CD4-positive, alpha-beta T cell treated with Interleukin-1 beta for 1 hour (primary cell): Measurements from ENCODE around the gene NUDT6.

ENCODE experiments used
- DNase-seq, 2 donors: peaks; one replicate each; pipeline ENCODE4 v3.0.0-alpha.2; 2020 to 2022

NUDT6 gene

GRCh38 chr4:122921971-122922876 lies at the start of gene NUDT6:
Gene NUDT6, minus strand, starts transcription at chr4:122922597. Its CDS starts 25 bp downstream, at chr4:122922572.
- peak; percentile 22 to 35 for DNase-seq

GRCh38 chr4:122968227-122968812 lies 45.9 kb upstream of the NUDT6 start:
- DNase-seq, result no peak

- no peak for DNase-seq
Observed at GRCh38 chr4:122967231-122967630, 44.8 kb upstream of the NUDT6 start.

GRCh38 chr4:122966201-122966600 lies 43.8 kb upstream of the NUDT6 start:
- no peak for DNase-seq

GRCh38 chr4:122963216-122963615 lies 40.8 kb upstream of the NUDT6 start:
- DNase-seq, result no peak

- no peak for DNase-seq
Observed at GRCh38 chr4:122960611-122961000, 38.2 kb upstream of the NUDT6 start.

GRCh38 chr4:122959981-122960610 lies 37.7 kb upstream of the NUDT6 start:
- DNase-seq, result no peak

- no peak for DNase-seq
Observed at GRCh38 chr4:122959441-122959840, 37.0 kb upstream of the NUDT6 start.

- DNase-seq, result no peak
Observed at GRCh38 chr4:122958505-122958904, 36.1 kb upstream of the NUDT6 start.

GRCh38 chr4:122953924-122954323 lies 31.5 kb upstream of the NUDT6 start:
- no peak for DNase-seq

GRCh38 chr4:122952028-122952427 lies 29.6 kb upstream of the NUDT6 start:
- no peak for DNase-seq

- no peak for DNase-seq
Observed at GRCh38 chr4:122948671-122949070, 26.3 kb upstream of the NUDT6 start.

- DNase-seq, result no peak
Observed at GRCh38 chr4:122946142-122946541, 23.7 kb upstream of the NUDT6 start.

- peak; percentile 36 to 59 for DNase-seq
Observed at GRCh38 chr4:122945136-122945535, 22.7 kb upstream of the NUDT6 start.

- DNase-seq, result no peak
Observed at GRCh38 chr4:122932763-122933162, 10.4 kb upstream of the NUDT6 start.

- DNase-seq, result peak in 1 of 2 donors; percentile 8
Observed at GRCh38 chr4:122930862-122931261, 8.5 kb upstream of the NUDT6 start.

- DNase-seq, result no peak
Observed at GRCh38 chr4:122928930-122929329, 6.5 kb upstream of the NUDT6 start.

- peak; percentile 86 to 87 for DNase-seq
Observed at GRCh38 chr4:122922877-122923511, 597 bp upstream of the NUDT6 start.

GRCh38 chr4:122921300-122921699 lies 1.1 kb downstream of the NUDT6 start:
- no peak for DNase-seq

GRCh38 chr4:122920473-122920872 lies 1.9 kb downstream of the NUDT6 start:
- DNase-seq, result no peak

- DNase-seq, result no peak
Observed at GRCh38 chr4:122917731-122918130, 4.7 kb downstream of the NUDT6 start.

GRCh38 chr4:122914938-122915337 lies 7.5 kb downstream of the NUDT6 start:
- DNase-seq, result no peak

GRCh38 chr4:122914292-122914904 lies 8.0 kb downstream of the NUDT6 start:
- DNase-seq, result peak in 1 of 2 donors; percentile 63
